Measurements from ENCODE around the gene BCAS2. TPM values are rescaled to one million over a fixed set of nuclear protein-coding genes. Genes with fewer than 3 reads are reported as not detected.
A peak's percentile ranks its signal among the peaks of the same experiment; 100 is the strongest.
"Not testable (repeated sequence)": the region's sequence is repeated elsewhere in the genome, so short reads cannot be mapped to it uniquely, and the experiment has no call there.

Gene BCAS2
- total RNA-seq, 1 donor = 38.0 TPM

DNA sequence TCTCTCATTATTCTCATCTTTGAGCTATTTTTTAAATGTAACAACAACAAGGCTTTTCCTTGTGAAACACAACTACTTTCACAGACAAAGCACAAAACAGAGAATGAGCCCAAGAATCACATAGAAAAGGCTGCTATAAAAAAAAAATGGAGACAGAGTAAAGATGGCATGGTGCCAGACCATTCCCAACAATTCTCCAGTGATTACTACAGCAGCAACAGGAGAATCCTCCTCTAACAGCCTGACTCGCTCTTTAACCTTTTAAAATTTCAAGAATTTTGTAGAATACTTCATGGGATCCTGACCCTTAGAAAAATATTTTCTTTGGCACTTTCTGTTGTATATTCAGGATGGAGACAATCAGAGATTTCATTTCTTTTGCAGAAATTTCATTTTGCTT, 3.8 kb upstream of the BCAS2 start:
- H2AFZ ChIP-seq (ENCODE audit: low read length) = no peak overlapping the region

GRCh38 chr1:114574365-114574764, 7.0 kb downstream of the BCAS2 start:
- H3K36me3 ChIP-seq (ENCODE audit: insufficient read depth, low read length) = peaks cover 69% of the 10 kb centered on the region
- H3K4me2 ChIP-seq (ENCODE audit: insufficient read depth, low read length) = no peak overlapping the region
- TF ChIP-seq, protein P1, sequence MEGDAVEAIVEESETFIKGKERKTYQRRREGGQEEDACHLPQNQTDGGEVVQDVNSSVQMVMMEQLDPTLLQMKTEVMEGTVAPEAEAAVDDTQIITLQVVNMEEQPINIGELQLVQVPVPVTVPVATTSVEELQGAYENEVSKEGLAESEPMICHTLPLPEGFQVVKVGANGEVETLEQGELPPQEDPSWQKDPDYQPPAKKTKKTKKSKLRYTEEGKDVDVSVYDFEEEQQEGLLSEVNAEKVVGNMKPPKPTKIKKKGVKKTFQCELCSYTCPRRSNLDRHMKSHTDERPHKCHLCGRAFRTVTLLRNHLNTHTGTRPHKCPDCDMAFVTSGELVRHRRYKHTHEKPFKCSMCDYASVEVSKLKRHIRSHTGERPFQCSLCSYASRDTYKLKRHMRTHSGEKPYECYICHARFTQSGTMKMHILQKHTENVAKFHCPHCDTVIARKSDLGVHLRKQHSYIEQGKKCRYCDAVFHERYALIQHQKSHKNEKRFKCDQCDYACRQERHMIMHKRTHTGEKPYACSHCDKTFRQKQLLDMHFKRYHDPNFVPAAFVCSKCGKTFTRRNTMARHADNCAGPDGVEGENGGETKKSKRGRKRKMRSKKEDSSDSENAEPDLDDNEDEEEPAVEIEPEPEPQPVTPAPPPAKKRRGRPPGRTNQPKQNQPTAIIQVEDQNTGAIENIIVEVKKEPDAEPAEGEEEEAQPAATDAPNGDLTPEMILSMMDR (IDR thresholded peaks at IDR 0.05; ENCODE audit: extremely low read depth, low read depth, low read length) = no peak
- no peak overlapping the region for H3K27ac ChIP-seq (ENCODE audit: low read depth, low read length)
- no peaks in the 10 kb centered on the region for H3K4me1 ChIP-seq (ENCODE audit: insufficient read depth, low read length)
- no peak overlapping the region for H3K4me3 ChIP-seq (ENCODE audit: insufficient read depth, low read length)
- H3K79me2 ChIP-seq (ENCODE audit: insufficient read depth, low read length) = peaks cover 18% of the 10 kb centered on the region
- no peak for DNase-seq (ENCODE audit: insufficient read length, low spot score, missing footprints)
- H4K20me1 ChIP-seq (ENCODE audit: insufficient read depth, low read length) = no peaks in the 10 kb centered on the region
- H3K9me3 ChIP-seq (ENCODE audit: low read depth, low read length) = no peaks in the 10 kb centered on the region
- H2AFZ ChIP-seq (ENCODE audit: low read length) = no peak overlapping the region
- no peaks in the 10 kb centered on the region for H3K27me3 ChIP-seq (ENCODE audit: insufficient read depth, low read length)

More for the DNA sequence above, 3.8 kb upstream of the BCAS2 start:
- TF ChIP-seq, protein P1 (IDR thresholded peaks at IDR 0.05; ENCODE audit: extremely low read depth, low read depth, low read length) = no peak
- H3K4me3 ChIP-seq (ENCODE audit: insufficient read depth, low read length) = no peak overlapping the region
- H3K27ac ChIP-seq (ENCODE audit: low read depth, low read length) = peak overlapping the region; percentile 9
- peak overlapping the region; percentile 1 for H3K4me2 ChIP-seq (ENCODE audit: insufficient read depth, low read length)
- H3K27me3 ChIP-seq (ENCODE audit: insufficient read depth, low read length) = no peaks in the 10 kb centered on the region
- H3K36me3 ChIP-seq (ENCODE audit: insufficient read depth, low read length) = no peaks in the 10 kb centered on the region
- peaks cover 11% of the 10 kb centered on the region for H3K79me2 ChIP-seq (ENCODE audit: insufficient read depth, low read length)
- no peaks in the 10 kb centered on the region for H3K9me3 ChIP-seq (ENCODE audit: low read depth, low read length)
- H4K20me1 ChIP-seq (ENCODE audit: insufficient read depth, low read length) = no peaks in the 10 kb centered on the region
- peaks cover 13% of the 10 kb centered on the region for H3K4me1 ChIP-seq (ENCODE audit: insufficient read depth, low read length)
- DNase-seq (ENCODE audit: insufficient read length, low spot score, missing footprints) = no peak

- no peak for DNase-seq (ENCODE audit: insufficient read length, low spot score, missing footprints)
- peaks cover 26% of the 10 kb centered on the region for H3K36me3 ChIP-seq (ENCODE audit: insufficient read depth, low read length)
- H4K20me1 ChIP-seq (ENCODE audit: insufficient read depth, low read length) = no peaks in the 10 kb centered on the region
Measured at GRCh38 chr1:114564141-114564540, 17.3 kb downstream of the BCAS2 start.

DNA sequence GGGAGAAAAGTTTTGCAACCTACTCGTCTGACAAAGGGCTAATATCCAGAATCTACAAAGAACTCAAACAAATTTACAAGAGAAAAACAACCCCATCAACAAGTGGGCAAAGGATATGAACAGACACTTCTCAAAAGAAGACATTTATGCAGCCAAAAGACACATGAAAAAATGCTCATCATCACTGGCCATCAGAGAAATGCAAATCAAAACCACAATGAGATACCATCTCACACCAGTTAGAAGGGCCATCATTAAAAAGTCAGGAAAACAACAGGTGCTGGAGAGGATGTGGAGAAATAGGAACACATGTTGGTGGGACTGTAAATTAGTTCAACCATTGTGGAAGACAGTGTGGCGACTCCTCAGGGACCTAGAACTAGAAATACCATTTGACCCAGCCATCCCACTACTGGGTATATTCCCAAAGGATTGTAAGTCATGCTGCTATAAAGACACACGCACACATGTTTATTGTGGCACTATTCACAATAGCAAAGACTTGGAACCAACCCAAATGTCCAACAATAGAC, 18.4 kb downstream of the BCAS2 start:
- not testable (repeated sequence) for H2AFZ ChIP-seq (ENCODE audit: low read length); H3K4me3 ChIP-seq (ENCODE audit: insufficient read depth, low read length); H3K9me3 ChIP-seq (ENCODE audit: low read depth, low read length); H3K27me3 ChIP-seq (ENCODE audit: insufficient read depth, low read length); H3K4me1 ChIP-seq (ENCODE audit: insufficient read depth, low read length); H3K79me2 ChIP-seq (ENCODE audit: insufficient read depth, low read length); H3K27ac ChIP-seq (ENCODE audit: low read depth, low read length); DNase-seq (ENCODE audit: insufficient read length, low spot score, missing footprints); H3K4me2 ChIP-seq (ENCODE audit: insufficient read depth, low read length); H4K20me1 ChIP-seq (ENCODE audit: insufficient read depth, low read length)
- H3K36me3 ChIP-seq (ENCODE audit: insufficient read depth, low read length) = peaks cover 16% of the 10 kb centered on the region

More at GRCh38 chr1:114564141-114564540, 17.3 kb downstream of the BCAS2 start:
- no peaks in the 10 kb centered on the region for H3K9me3 ChIP-seq (ENCODE audit: low read depth, low read length)
- no peak overlapping the region for H2AFZ ChIP-seq (ENCODE audit: low read length)
- TF ChIP-seq, protein P1 (IDR thresholded peaks at IDR 0.05; ENCODE audit: extremely low read depth, low read depth, low read length) = no peak
- H3K4me2 ChIP-seq (ENCODE audit: insufficient read depth, low read length) = no peak overlapping the region
- H3K27me3 ChIP-seq (ENCODE audit: insufficient read depth, low read length) = no peaks in the 10 kb centered on the region
- no peak overlapping the region for H3K4me3 ChIP-seq (ENCODE audit: insufficient read depth, low read length)
- no peak overlapping the region for H3K27ac ChIP-seq (ENCODE audit: low read depth, low read length)
- no peaks in the 10 kb centered on the region for H3K4me1 ChIP-seq (ENCODE audit: insufficient read depth, low read length)
- no peaks in the 10 kb centered on the region for H3K79me2 ChIP-seq (ENCODE audit: insufficient read depth, low read length)
